HCEC 1CT (cell line): ENCODE results near the gene INAFM2.

Experiments used
- DNase-seq: peaks from one replicate; pipeline ENCODE4 v3.0.0-alpha.2; 2017

Gene INAFM2

DNA sequence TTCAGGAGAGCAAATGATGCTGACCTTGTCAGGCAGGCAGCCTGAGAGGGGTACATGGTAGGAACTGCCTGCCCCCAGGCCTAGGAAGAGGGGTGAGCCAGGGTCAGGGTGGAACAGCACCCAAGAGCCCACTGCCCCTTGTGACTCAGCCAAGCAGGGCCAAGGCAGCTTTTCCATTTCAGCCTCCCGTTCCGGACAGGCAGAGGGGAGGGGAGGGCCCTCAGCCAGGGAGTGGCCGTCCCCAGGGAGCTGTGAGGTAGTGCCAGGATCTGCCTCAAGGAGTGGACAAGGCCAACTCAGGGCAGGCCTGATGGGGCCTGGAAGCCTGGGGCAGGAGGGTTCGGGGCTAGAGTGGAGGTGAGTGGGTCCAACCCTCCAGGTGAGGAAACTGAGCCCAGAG is 35.5 kb upstream of the INAFM2 start:
- DNase-seq, result no peak

DNA sequence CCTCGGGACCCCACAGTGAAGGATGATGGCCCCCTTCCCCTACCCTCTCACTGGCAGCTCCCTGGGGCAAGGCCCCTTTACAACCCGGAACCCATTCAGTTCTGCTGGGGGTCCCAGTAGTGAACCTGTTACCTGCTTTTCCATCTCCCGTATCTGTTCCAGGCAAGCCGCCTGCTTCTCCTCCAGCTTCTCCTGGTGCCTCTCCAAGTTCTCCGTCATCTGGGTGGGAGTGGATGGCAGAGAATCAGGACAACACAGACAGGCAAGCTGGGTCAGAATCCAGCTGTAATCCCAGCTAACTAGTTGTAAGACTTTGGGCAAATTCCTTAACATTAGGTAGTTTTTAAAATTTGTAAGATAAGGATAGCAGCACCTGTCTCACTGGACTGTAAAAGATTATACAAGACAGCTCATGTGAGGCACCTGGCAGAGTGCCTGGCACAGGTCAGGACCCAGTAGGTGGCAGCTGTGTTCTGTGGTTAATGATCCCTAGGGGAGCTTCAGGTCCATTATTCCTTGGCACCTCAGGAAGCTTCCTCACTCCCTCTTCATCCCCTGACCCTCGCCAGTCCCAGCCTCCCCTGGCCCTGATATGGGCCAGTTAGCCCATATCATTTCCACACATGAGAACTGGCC is 34.2 kb upstream of the INAFM2 start:
- DNase-seq, result no peak

DNA sequence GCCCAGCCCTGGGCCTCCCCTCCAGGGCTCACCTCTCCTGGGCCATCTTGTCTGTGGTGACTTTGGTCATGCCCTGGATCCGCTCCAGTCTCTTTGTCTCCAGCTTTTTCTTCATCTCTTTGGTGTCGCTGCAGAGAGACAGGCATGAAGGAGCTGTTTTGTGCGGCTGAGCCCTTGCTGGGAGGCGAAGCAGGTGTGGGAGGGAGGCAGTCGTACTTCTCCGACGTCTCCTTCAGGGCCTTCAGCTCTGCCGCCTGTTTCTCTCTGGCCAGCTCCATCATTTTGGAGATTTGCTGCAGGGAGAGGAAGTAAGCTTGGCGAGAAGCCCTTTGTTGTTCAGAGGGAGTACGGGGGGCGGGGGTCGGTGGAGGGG is 33.0 kb upstream of the INAFM2 start:
- no peak for DNase-seq

DNA sequence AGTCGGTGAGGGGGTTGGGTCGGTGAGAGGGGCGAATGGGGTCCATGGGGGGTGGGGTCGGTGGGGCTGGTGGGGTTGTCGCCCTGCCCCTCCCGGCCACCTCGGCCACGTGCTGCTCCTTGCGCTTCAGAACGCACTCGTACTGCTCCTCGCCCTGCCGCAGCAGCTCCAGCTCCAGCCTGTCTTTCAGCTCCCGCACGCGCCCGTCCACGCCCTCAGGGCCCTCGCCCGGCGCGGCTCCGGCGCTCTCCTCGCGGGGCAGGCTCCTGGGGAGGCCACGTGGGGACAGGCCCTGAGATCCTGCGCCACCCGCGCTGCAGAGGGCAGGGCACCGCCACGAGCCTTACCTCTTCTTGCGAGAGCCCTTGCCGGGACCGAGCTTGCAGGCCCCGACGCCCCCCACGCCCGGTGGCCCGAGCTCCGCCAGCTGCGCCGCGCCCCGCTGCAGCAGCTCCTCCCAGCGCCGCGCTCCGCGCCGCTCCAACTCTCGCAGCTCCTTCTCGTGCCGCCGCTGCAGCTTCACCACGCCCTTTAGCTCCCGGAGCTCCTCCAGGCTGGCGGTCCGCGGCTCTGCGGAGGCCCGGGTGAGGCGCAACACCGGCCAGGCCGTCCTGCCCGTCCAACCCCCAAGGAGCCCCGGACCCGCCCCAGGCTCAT is 32.4 kb upstream of the INAFM2 start:
- DNase-seq, result peak; percentile 47

DNA sequence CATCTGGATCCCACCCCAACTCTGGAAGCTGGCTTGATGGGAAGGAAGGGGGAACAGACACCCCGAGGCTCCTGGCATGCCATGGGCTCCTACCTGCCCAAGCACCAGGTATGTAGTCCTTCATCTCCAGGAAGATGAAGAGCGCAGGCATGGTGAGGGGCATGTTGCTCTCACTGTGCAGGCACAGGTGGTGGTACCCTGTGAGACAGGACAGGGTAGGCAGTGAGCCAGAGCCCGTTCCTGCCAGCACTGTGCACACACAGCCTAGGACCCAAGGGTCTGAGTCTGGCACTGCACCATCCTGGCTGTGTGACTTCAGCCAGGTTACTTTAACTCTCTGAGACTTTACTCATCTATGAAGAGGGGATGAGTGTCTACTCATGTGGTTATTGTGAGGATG is 31.2 kb upstream of the INAFM2 start:
- no peak for DNase-seq

DNA sequence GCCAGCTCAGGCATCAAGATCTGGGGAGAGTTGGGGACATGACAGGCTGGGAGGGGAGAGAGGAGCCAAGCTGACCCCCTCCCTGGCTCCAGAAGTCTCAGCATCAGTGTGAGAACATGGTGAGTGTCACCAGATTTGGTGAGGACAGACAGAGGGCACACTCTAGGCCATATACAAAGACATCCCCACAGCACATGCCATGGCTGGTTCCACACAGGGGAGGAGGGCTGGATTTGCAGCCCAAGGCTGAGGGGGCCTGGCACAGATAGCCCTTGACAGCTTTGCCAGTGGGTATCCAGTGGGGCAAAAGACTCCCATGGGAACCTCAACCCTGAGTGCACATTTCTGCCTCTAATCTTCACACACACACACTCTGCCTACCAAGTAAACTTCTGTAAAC is 30.5 kb upstream of the INAFM2 start:
- DNase-seq, result no peak

DNA sequence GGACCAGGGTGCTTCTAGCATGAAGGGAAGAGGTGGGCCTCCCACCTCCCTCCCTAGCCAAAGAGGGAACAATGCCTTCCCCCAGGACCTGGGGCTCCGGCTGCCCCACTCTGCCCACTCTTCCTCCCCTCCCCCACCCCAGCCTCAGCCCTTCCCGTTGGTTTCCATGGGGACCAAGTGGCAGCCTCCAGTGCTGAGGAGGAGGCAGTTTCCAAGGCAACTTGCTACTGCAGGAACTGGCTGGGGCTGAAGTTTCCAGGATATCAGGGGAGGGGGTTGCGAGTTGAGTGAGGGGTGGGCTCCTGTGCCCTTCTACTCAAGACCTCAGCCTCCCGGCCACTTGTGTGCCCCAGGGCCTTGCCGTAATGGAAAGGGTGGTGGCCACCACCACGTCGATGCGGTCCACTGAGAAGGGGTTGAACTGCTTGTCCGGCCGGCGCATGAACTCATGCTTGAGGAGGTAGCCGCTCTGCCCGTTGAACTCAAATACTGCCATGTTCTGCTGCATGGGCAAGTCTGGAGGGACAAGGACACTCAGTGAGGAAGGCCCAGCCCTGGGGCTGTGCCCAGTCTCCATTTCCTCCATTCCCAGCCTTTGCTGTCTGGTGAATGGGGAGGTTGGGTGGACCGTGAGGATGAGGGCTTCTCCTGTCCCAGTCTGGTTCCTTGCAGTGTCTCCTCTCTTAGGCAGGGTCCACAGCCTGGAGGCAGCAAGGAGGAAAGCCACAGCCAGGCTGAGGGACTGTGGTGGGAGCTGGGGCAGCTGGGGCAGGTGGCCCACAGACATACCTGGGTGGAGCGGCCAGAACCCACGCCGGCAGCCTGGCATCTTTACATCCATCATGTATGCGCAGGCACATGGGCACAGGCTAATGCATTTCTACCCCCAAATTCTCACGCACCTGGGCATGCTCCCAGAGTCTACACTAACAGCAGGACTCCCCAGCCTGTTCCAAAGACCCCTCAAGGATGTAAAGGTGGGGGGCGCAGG is 29.3 kb upstream of the INAFM2 start:
- no peak for DNase-seq

DNA sequence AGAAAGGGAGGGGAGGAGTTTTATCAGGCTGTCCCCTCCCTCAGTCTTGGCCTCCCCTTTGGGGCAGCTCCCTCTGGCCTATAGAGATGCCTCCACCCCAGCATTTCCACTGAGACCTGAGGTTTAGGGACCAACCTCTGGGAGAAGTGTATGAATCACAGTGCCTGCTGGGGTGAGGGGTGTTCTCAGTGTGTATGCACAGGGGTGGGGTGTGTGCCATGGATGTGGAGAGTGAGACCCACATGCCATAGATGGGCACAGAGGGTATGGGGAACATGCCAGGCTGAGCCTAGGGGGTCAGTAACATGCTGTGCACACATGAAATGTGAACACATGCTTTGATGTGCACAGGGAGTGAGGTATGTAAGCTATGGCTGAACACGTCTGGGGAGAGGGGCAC is 28.2 kb upstream of the INAFM2 start:
- DNase-seq, result no peak

DNA sequence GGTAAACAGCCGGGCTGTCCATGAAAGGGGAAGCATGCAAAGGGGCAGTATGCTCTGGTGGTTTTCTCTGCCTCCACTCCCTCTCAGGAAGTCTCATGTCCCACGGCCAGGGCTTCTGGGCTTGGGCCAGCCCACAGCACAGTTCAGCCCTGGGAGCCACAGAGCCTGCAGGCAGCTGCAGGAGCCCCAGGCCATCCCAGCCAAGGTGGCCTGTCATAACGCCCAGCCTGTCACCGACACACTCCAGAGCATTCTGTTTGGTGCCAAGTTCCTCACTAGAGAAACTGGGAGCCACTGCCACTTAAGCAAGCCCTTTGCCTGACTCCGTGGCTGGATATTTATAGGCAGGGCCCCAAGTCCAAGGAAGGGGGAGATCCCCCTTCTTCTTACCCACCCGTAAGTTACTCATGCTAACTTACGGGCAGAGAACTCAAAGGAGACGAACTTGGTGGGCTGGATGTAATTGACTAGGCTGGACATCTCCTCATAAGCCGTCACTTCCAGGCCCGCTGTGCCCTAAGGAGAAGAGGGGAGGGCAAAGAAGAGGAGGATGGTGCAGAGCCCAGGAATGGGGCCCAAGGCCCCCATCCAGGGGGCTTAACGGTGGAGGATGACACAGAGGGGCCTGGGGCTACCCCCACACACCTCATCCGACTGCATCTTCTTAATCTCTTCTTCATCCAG is 27.5 kb upstream of the INAFM2 start:
- no peak for DNase-seq

DNA sequence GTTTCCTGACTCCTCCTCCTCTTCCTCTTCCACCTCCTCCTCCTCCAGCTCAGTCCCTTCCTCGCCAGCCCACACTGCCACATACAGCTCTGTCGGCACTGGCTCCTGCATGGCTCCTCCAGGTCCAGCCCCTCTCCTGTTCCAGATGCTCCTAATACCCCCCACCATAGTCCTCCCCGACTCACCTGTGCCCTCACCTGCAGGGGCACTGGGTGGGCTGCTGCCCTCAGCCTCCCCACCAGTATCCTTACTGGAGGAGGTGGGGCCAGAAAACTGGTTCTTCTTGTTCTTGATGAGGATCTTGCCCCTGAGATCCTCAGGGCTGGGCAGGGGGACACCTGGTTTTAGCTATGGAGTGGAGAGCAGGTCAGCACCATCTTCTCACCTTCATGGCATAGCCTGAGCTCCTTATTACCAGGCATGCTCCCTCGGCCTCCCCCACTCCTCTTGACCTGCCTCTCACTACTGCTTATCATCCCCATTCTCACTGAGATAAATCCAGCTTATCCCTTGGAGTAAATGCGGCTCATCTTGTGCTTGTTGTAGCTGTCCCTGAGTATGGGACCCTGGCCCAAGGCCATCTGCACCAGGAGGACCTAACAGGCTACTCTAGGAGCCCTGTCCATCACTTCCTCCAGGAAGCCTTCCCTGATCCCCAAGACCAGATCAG is 26.8 kb upstream of the INAFM2 start:
- no peak for DNase-seq

DNA sequence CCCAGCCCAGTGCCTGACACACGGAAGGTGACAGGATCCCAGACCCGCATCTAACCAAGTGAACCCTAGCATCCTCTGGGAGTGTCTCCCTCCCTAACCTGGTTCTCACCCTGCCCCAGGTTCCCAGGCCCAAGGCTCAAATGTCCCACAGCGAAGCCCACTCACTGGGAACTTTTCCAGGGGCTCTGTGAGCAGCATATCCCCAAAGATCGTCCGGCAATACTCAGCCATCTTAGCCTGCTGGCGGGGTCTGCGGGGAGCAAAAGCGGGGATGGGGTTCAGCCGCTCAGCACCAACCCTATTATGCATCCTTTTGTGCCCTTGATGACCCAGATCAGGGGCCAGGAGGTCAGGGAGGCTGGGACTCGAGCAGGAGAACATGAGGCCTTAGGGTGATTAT is 26.1 kb upstream of the INAFM2 start:
- no peak for DNase-seq

DNA sequence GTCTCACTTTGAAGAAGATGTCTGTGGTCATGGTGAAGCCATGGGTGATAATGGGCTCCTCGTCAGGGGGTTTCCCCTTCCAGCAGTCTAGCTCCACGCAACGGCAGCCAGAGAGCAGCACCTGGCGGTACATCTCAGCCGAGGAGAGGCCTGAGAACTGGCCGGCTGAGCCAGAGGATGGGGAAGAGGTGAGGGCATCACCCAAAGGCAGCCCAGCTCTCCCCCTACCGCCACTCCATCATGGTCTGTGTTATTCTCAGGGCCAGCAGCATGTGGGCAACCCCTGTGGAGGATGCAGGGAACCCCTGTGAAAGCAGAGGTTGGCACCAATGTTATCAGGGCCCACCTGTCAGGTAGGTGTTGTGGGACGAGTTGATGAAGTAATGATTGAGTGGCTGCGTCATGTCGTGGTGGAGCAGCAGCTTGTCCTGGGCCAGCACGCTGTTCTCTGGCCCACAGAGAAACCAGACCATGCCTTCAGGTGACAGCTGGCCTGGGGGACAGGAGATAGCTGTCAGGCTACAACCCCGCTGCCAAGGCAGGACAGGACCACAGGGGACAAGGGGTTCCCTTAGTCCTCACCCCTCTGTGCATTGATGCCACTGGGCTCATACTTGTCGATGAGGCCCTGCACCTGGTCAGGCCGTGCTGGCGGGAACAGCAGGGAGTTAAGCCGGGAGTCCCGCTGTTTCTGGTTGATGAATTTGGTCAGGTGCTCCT is 25.1 kb upstream of the INAFM2 start:
- no peak for DNase-seq

DNA sequence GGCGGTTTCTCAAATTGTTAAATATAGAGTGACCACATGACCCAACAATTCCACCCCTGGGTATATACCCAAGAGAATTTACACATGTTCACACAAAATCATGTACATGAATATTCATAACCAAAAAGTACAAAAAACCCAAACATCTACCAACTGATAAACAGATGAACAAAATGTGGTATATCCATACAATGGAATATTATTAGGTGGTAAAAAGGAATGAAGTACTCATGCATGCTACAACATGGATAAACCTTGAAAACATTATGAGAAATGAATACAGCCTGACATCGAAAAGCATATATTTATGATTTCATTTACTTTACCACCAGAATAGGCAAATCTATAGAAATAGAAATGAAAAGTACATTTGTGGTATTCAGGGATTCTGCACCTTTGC is 23.1 kb upstream of the INAFM2 start:
- DNase-seq, result no peak

DNA sequence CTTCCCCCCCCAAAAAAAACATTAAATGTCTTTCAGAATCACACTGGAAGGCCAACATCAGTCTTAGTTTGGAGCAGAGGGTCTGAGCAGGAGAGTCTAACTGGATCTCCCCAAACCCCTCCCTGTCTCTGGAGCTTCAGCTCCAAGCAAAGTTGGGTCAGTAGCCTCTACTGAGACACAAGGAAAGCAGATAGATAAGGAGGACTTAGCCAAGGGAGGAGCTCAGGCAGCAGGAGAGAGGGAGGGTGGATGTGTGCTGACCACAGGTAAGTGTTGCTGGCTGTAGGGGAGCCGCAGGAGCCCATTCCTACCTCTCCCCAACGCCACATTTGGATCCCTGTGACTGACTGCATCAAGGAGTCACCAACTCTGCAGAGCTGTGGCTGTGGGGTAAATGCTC is 22.7 kb upstream of the INAFM2 start:
- no peak for DNase-seq

DNA sequence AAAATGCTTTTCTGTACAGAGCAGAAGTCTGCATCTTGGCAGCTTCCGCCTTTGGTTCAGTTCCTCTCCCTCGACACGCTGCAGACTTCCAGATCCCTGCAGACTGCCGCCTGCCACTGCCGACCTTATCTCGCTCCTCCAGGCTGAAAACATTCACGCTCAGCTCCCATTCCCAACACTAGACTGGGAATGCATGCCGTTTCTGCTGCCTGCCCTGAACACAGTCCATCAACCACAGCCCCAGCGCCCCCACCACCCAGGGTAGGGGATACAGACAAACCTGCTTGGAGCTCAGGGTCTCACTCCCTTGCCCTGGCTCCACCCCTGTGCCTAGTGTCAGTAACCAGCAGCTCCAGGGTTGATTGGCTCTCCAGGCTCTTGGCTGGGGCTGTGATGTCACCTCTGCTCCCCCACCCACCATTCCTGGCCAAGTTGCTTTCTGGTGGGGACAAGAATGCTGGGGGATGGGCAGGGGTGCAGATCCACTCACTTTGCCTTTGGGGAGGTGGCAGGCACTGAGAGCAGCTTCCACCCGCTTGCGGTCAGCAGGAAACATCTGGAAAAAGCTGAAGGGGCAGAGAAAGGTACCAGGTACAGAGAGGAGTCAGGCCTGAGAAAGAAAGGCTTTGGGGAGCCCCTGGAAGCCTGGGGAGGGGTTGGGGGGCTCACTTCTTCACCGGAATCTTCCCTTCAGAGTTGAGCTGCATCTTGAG is 21.9 kb upstream of the INAFM2 start:
- no peak for DNase-seq

DNA sequence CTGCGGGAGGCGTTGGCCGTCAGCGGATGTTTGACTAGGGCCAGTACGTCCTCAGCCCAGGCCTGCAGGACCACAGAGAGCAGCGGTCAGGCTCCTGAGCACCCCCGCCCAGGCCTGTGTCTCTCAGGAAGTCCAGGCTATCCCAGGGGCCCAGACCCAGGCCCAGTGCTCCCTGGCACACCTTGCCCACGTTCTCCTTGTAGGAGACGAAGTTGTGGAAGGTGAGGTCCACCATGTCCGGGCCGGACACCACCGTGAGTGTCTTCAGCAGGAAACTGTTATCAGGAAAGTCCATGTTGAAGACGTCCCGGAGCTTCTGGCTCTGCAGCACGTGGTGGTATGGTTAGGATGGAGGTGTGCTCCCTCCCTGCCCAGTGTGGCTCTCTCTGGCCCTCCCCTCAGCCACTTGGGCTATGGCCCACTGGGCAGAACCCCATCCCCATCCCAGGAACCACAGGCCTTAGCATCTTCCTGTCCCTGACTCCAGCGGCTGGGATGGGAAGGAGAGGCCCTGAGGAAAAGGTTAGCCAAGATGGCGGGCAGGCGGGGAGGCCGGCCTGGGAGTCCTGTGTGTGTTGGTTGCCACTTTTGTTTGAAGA is 21.1 kb upstream of the INAFM2 start:
- DNase-seq, result no peak

DNA sequence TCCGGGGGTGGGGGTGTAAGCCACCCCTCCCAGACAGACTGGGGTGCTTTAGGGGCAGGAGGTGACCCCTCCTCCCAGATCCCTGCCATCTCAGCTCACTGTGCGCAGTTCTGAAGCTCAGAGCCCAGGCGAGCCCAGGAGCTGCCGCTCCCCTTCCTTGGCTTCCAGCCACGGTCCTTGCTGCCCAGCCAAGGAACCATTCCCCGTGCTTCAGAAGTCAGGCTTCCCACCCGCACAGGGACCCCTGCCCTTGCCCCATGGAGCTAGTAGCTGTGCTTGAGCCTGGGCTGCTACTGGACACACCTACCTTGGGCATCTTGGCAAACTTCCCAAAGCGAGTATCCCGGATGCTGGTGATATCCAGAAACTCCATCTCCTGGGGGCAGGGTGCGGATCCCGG is 20.5 kb upstream of the INAFM2 start:
- DNase-seq, result no peak

DNA sequence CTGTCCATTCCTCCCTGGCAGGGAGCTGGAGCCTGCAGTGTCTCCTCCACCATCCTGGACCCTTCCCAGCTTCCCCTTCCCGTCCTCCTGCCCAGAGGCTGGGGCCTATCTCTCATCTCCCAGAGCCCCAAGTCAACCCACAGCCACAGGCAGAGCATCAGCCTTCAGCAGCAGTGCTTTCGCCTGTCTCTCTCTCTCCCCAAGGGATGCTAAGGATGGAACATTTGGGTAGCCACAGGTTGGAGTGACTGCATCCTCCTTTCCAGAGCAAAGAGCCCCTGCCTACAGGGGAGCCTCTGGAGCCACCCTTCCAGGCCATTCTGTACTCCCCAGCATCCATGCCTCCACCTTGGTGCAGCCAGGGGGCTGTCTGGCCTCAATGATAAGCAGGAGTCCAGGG is 19.9 kb upstream of the INAFM2 start:
- no peak for DNase-seq

DNA sequence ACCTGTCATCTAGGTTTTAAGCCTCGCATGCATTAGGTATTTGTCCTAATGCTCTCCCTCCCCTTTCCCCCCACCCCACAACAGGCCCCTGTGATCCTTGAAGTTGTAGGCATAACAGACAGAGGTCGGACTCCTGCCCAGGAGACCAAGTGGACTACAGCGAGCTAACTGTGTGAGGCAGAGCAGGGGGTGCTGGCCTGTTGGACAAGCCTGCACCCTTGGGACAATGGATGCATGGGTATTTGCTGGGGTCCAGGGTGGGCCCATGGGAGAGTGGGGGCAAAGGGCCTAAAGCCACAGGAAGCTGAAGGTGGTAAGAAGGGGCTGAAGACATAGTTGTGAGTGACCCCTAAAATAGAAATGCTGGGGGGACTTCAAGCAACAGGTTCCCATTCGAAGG is 18.2 kb upstream of the INAFM2 start:
- DNase-seq, result no peak

DNA sequence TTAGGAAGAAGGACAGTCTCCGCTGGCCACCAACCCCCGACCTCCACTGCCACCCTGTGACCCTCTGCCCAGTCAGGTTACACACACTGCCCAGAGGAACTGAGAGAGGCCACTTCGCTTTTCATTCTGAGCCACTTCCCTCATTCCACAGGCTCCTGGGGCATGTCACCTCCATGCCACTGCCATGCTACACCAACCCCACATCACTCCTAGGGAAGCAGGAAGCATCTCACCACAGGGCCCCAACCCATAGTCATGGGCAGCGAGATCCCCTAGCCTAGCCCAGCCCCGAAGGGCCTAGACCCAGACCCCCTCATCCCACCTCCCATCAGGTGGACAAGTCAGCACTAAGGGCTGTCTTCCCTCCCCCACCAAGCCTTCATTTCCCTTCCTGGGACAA is 17.1 kb upstream of the INAFM2 start:
- no peak for DNase-seq

DNA sequence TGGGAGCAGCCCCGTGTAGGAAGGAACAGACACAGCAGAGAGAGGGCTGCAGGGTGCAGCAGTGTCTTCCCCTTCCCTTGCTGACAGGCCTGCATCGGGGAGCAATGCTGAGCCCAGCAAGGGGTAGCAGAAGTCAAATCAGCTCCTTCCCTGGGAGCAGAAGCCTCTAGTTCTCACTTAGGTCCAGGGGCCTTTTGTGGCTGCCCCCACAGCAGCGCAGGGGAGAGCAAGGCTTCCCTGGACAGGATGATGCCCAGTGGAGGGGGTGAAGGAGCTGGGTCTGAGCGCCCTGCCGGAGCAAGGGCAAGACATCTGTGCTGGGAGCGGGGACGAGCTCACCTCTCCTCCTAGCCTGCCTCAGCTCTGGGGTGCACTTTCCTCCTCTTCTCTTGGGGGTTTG is 16.6 kb upstream of the INAFM2 start:
- DNase-seq, result no peak
